C4-2B (cell line): ENCODE data around the gene HOXC5.

Experiments used
- H3K27ac ChIP-seq: fragments of 450-650 bp; 2 replicates; pipeline ENCODE4 v1.5.1; 2017
- CTCF ChIP-seq: fragments of 450-650 bp; conservative IDR thresholded peaks from 2 replicates; pipeline ENCODE4 v1.5.1; 2017; ENCODE audit warnings: mild to moderate bottlenecking
- ZFX ChIP-seq: fragments of 450-650 bp; IDR thresholded peaks from 2 replicates; pipeline ENCODE4 v1.6.1; 2017

The HOXC5 gene

GRCh38 chr12:54001283-54002187, 31.3 kb upstream of the HOXC5 start:
- TF ChIP-seq CTCF (no peak), ZFX (no peak)
- peak overlapping the region; percentile 84; the same call in 1 of the 2 replicates for H3K27ac ChIP-seq

- H3K27ac ChIP-seq: peak overlapping the region; percentile 46
Observed at GRCh38 chr12:54002278-54002914, 30.5 kb upstream of the HOXC5 start.

GRCh38 chr12:54002915-54003389, 29.9 kb upstream of the HOXC5 start:
- TF ChIP-seq CTCF (no peak), ZFX (no peak)
- peak overlapping the region; percentile 46 for H3K27ac ChIP-seq

More at GRCh38 chr12:54002278-54002914, 30.5 kb upstream of the HOXC5 start:
- TF ChIP-seq CTCF (no peak), ZFX (no peak)

- peak overlapping the region; percentile 46 for H3K27ac ChIP-seq
- TF ChIP-seq CTCF: no peak
Observed at GRCh38 chr12:54003625-54004024, 29.2 kb upstream of the HOXC5 start.

- TF ChIP-seq ZFX (no peak), CTCF (no peak; the same call in 1 of the 2 replicates)
- peak overlapping the region; percentile 46 for H3K27ac ChIP-seq
Observed at GRCh38 chr12:54004063-54004840, 28.6 kb upstream of the HOXC5 start.

GRCh38 chr12:54004841-54005530, 27.9 kb upstream of the HOXC5 start:
- H3K27ac ChIP-seq: no peak overlapping the region
- TF ChIP-seq ZFX: no peak
- TF ChIP-seq CTCF: no peak
